OCI-LY7 (cell line): ENCODE results near the gene FYN. TPM values are rescaled to one million over a fixed set of nuclear protein-coding genes. Genes with fewer than 3 reads are reported as not detected.

ENCODE experiments used
- BruUV-seq: library from RNA; stranded (reverse); fragments of 400-500 nt; replicated peaks from 2 replicates; lab custom pipeline; 2021; lab: Mats Ljungman, UMichigan
- CTCF ChIA-PET: fragments of 300-600 bp; sonication (Branson Sonifier 250); formaldehyde crosslinking; loops from one replicate; lab custom pipeline; 2022; ENCODE audit warnings: antibody characterized with exemption; ENCODE audit not compliant: unreplicated experiment; lab: Charles Lee
- POLR2A ChIA-PET: fragments of 300-600 bp; sonication (Branson Sonifier 250); formaldehyde crosslinking; loops from one replicate; lab custom pipeline; 2022; ENCODE audit warnings: antibody characterized with exemption; lab: Charles Lee
- DNase-seq: peaks from one replicate; pipeline ENCODE4 v3.0.0-alpha.2; 2015; ENCODE audit warnings: low spot score
- H2AFZ ChIP-seq: fragments of 200-600 bp; sonication (generic), shearing (Covaris generic); 2 replicates; pipeline ENCODE4 v1.6.1; 2014; ENCODE audit warnings: mild to moderate bottlenecking, antibody characterized with exemption, low read length, moderate library complexity
- H3K27ac ChIP-seq: fragments of 200-600 bp; sonication (generic); 2 replicates; pipeline ENCODE4 v1.5.1; 2014; ENCODE audit warnings: mixed run types, low read depth, mild to moderate bottlenecking, moderate library complexity, low read length, inconsistent platforms; ENCODE audit not compliant: poor library complexity, severe bottlenecking
- H3K36me3 ChIP-seq: fragments of 200-600 bp; sonication (generic); 2 replicates; pipeline ENCODE4 v1.6.1; 2014; ENCODE audit warnings: mild to moderate bottlenecking, antibody characterized with exemption, low read length, moderate library complexity, mixed read lengths; ENCODE audit not compliant: insufficient read depth
- H3K4me1 ChIP-seq: fragments of 200-600 bp; sonication (generic); 2 replicates; pipeline ENCODE4 v1.5.1; 2014; ENCODE audit warnings: mild to moderate bottlenecking, low read length; ENCODE audit not compliant: insufficient read depth, poor library complexity, severe bottlenecking
- H3K4me2 ChIP-seq: fragments of 200-600 bp; sonication (generic); 2 replicates; pipeline ENCODE4 v1.6.1; 2014; ENCODE audit warnings: mild to moderate bottlenecking, low read length
- H3K4me3 ChIP-seq: fragments of 200-600 bp; sonication (generic); 2 replicates; pipeline ENCODE4 v1.5.1; 2014; ENCODE audit warnings: mild to moderate bottlenecking, low read depth, low read length; ENCODE audit not compliant: poor library complexity, severe bottlenecking
- H3K79me2 ChIP-seq: fragments of 200-600 bp; sonication (generic); 2 replicates; pipeline ENCODE4 v1.6.1; 2016; ENCODE audit warnings: low read depth, mild to moderate bottlenecking, low read length, moderate library complexity, mixed read lengths; ENCODE audit not compliant: insufficient read depth
- H3K9me2 ChIP-seq: fragments of 200-600 bp; sonication (generic); 2 replicates; pipeline ENCODE4 v1.6.1; 2016; ENCODE audit warnings: mild to moderate bottlenecking, low read length, mixed read lengths; ENCODE audit not compliant: insufficient read depth
- H3K9me3 ChIP-seq: fragments of 200-600 bp; sonication (generic); 2 replicates; pipeline ENCODE4 v1.6.1; 2014; ENCODE audit warnings: mild to moderate bottlenecking, mixed run types, low read length, mixed read lengths
- H4K20me1 ChIP-seq: fragments of 200-600 bp; sonication (generic); 2 replicates; pipeline ENCODE4 v1.6.1; 2014; ENCODE audit warnings: mild to moderate bottlenecking, antibody characterized with exemption, low read length, moderate library complexity, mixed read lengths; ENCODE audit not compliant: insufficient read depth
- CTCF ChIP-seq: fragments of 200-600 bp; sonication (generic); conservative IDR thresholded peaks from 2 replicates; pipeline ENCODE4 v1.5.1; 2014; ENCODE audit warnings: mild to moderate bottlenecking, antibody characterized with exemption, low read length, moderate library complexity, mixed read lengths
- EZH2phosphoT487 ChIP-seq: fragments of 200-600 bp; sonication (generic); IDR thresholded peaks from 2 replicates; pipeline ENCODE4 v1.6.1; 2018; ENCODE audit warnings: low read depth, borderline replicate concordance, mild to moderate bottlenecking, mixed run types, antibody characterized with exemption, low read length, moderate library complexity, mixed read lengths
- intact Hi-C: fragments of 100-400 bp; cut with micrococcal nuclease; formaldehyde crosslinking; loops from one replicate; pipeline ENCODE4 v1.10.0; 2022; ENCODE audit not compliant: unreplicated experiment
- total RNA-seq, 2 experiments: library from RNA; depleted of rRNA in 1 of 2; stranded (reverse); fragments of >200 nt in 1 of 2; shearing (Covaris generic) in 1 of 2; gene quantifications; 2 replicates each; pipeline ENCODE4 v1.2.3, GENCODE V29; 2014 to 2022

Gene FYN
- total RNA-seq, 2 experiments from 2014 or later = 57.3 to 92.9 TPM

DNA sequence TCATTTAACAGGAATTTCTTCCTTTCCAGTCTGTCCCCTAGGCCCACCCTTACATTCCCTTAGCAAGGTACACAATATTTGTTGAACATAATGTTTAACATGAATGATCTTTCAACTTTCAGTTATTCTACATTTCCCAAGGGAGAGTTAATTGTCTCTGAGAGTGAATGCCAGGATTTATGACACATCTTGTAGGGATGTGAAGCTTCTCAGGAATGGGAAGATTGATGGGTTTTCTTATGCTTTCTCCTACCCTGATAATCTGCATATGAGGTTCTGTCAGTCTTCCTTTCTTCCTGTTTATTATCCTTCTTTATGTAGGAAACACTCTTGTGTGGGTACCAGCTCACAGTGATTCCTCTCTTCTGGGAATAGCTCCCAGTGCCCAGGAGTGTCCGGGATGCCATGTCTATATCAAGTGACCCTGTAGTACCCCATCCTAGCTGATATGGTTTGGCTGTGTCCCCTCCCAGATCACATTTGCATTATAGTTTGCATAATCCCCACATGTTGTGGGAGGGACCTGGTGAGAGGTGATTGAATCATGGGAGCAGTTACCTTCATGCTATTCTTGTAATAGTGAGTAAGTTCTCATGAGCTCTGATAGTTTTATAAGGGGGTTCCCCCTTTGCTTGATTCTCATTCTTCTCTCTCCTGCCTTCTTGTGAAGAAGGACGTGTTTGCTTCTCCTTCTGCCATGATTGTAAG, 7.1 kb upstream of the FYN start:
- no TSS peak for BruUV-seq
- CTCF ChIA-PET = no interaction called here

DNA sequence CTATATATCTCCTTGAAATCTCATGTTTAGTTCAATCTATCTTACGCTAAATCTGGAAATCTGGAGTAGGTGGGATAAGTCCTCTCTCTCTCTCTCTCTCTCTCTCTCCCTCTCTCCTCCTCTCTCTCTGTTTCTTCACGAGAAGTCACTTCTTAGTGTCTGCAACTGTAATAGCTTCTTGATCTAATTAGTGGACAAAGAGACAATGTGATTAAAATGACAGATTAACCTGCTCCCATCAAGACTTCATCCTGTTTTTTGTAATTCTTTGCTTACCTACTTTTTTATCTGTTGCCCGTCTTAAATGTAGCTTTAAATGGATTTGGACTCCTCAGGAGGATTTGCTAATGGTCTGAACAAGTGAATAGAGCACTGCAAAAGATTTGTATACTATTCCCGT, 2.5 kb upstream of the FYN start:
- no peak for DNase-seq
- POLR2A ChIA-PET = interaction anchor here (0.7 to 1.2 kb wide), 2 partner anchors 163 to 380 kb away, joined by 3 to 6 read pairs; no protein-coding TSS in a partner anchor

More for the DNA sequence above, 7.1 kb upstream of the FYN start:
- Histone ChIP-seq H2AFZ (no peak overlapping the region), H4K20me1 (no peaks in the 10 kb centered on the region), H3K9me2 (peaks cover 3% of the 10 kb centered on the region; the same call in 1 of the 2 replicates), H3K4me2 (no peak overlapping the region), H3K27ac (no peak overlapping the region), H3K4me3 (no peak overlapping the region), H3K36me3 (no peaks in the 10 kb centered on the region), H3K4me1 (no peaks in the 10 kb centered on the region), H3K9me3 (0 out of 2 replicates have a peak, but pooled peaks cover 8% of the 10 kb centered on the region), H3K79me2 (no peaks in the 10 kb centered on the region)
- POLR2A ChIA-PET = interaction anchor here (0.6 kb wide), 1 partner anchor 163 kb away, joined by 3 read pairs; no protein-coding TSS in a partner anchor
- DNase-seq = no peak
- intact Hi-C loops = no loop called here
- TF ChIP-seq CTCF = no peak

More for the DNA sequence above, 2.5 kb upstream of the FYN start:
- Histone ChIP-seq H3K79me2 (peaks cover 15% of the 10 kb centered on the region; the same call in 1 of the 2 replicates), H3K27ac (no peak overlapping the region), H3K4me1 (peaks cover 18% of the 10 kb centered on the region), H3K4me3 (no peak overlapping the region), H3K9me2 (no peaks in the 10 kb centered on the region), H2AFZ (no peak overlapping the region), H4K20me1 (no peaks in the 10 kb centered on the region; the same call in 1 of the 2 replicates), H3K36me3 (no peaks in the 10 kb centered on the region), H3K9me3 (0 out of 2 replicates have a peak, but pooled peaks cover 6% of the 10 kb centered on the region), H3K4me2 (no peak overlapping the region)
- intact Hi-C loops = no loop called here
- no peak for TF ChIP-seq CTCF
- TF ChIP-seq EZH2phosphoT487 = no peak
- CTCF ChIA-PET = interaction anchor here (0.6 kb wide), 1 partner anchor 387 kb away, joined by 3 read pairs; no protein-coding TSS in a partner anchor
- BruUV-seq = no TSS peak
